Midbrain (tissue), 1 donor: ENCODE data around the gene AUP1.

Experiments
- DNase-seq: peaks from one replicate; lab custom pipeline; 2025; lab: John Stamatoyannopoulos, UW

AUP1 gene

GRCh38 chr2:74556831-74557370 lies 27.4 kb upstream of the AUP1 start:
- no peak for DNase-seq

GRCh38 chr2:74556159-74556558 lies 26.7 kb upstream of the AUP1 start:
- DNase-seq, result no peak

- peak; percentile 7 for DNase-seq
These were observed 26.2 kb upstream of the AUP1 start for GRCh38 chr2:74555610-74556103.

- DNase-seq, result no peak
These were observed 25.5 kb upstream of the AUP1 start for GRCh38 chr2:74554820-74555531.

GRCh38 chr2:74553892-74554819 lies 24.6 kb upstream of the AUP1 start, which contains the start of the genes DOK1 and LOXL3:
Gene DOK1 (plus strand): TSS chr2:74554720. CDS start chr2:74554755, 35 bp downstream.
Gene LOXL3 (minus strand): TSS chr2:74553942. CDS start chr2:74552634, 1,308 bp downstream.
- DNase-seq, result peak; percentile 76

GRCh38 chr2:74552914-74553811 lies 23.7 kb upstream of the AUP1 start:
- DNase-seq, result no peak

- no peak for DNase-seq
These were observed 22.7 kb upstream of the AUP1 start for GRCh38 chr2:74551942-74552913.

GRCh38 chr2:74551530-74551929 lies 22.0 kb upstream of the AUP1 start:
- no peak for DNase-seq

GRCh38 chr2:74550231-74550630 lies 20.7 kb upstream of the AUP1 start:
- no peak for DNase-seq

GRCh38 chr2:74548900-74549826 lies 19.7 kb upstream of the AUP1 start:
- DNase-seq, result no peak

GRCh38 chr2:74548285-74548899 lies 18.9 kb upstream of the AUP1 start:
- no peak for DNase-seq

- no peak for DNase-seq
These were observed 16.5 kb upstream of the AUP1 start for GRCh38 chr2:74546004-74546403.

GRCh38 chr2:74544634-74545033 lies 15.1 kb upstream of the AUP1 start:
- no peak for DNase-seq

GRCh38 chr2:74542978-74543377 lies 13.5 kb upstream of the AUP1 start:
- no peak for DNase-seq

- no peak for DNase-seq
These were observed 10.8 kb upstream of the AUP1 start for GRCh38 chr2:74540291-74540690.

- DNase-seq, result no peak
These were observed 9.4 kb upstream of the AUP1 start for GRCh38 chr2:74538881-74539339.

GRCh38 chr2:74537140-74537539 lies 7.6 kb upstream of the AUP1 start:
- no peak for DNase-seq

- DNase-seq, result no peak
These were observed 6.9 kb upstream of the AUP1 start for GRCh38 chr2:74536166-74536950.
